Osteocyte (in vitro differentiated cells): ENCODE results near the gene DUSP2. TPM values are rescaled to one million over a fixed set of nuclear protein-coding genes. Genes with fewer than 3 reads are reported as not detected.

ENCODE experiments used
- DNase-seq: peaks from one replicate; pipeline ENCODE4 v3.0.0; 2021; ENCODE audit warnings: mixed read lengths; ENCODE audit not compliant: unreplicated experiment; ENCODE audit errors: extremely low spot score
- H3K27ac Mint-ChIP-seq: one replicate; pipeline ENCODE4 v1.8.0; 2021; ENCODE audit warnings: mild to moderate bottlenecking, mixed read lengths; ENCODE audit not compliant: unreplicated experiment
- H3K27me3 Mint-ChIP-seq: one replicate; pipeline ENCODE4 v1.8.0; 2021; ENCODE audit warnings: mixed read lengths; ENCODE audit not compliant: unreplicated experiment
- H3K36me3 Mint-ChIP-seq: one replicate; pipeline ENCODE4 v1.8.0; 2021; ENCODE audit warnings: mixed read lengths; ENCODE audit not compliant: unreplicated experiment
- H3K4me1 Mint-ChIP-seq: one replicate; pipeline ENCODE4 v1.8.0; 2021; ENCODE audit warnings: mixed read lengths; ENCODE audit not compliant: unreplicated experiment
- H3K4me3 Mint-ChIP-seq: one replicate; pipeline ENCODE4 v1.8.0; 2021; ENCODE audit warnings: mild to moderate bottlenecking, moderate library complexity, mixed read lengths; ENCODE audit not compliant: unreplicated experiment
- H3K9me3 Mint-ChIP-seq: one replicate; pipeline ENCODE4 v1.8.0; 2021; ENCODE audit warnings: mixed read lengths; ENCODE audit not compliant: unreplicated experiment
- total RNA-seq: library from RNA; stranded (reverse); gene quantifications from 2 replicates; pipeline ENCODE4 v1.2.1, GENCODE V29; 2021
- TF ChIP-seq, protein P1 (sequence below): fragments of 200-600 bp; sonication (generic); IDR thresholded peaks from 2 replicates; pipeline ENCODE4 v1.5.0; 2021; ENCODE audit warnings: antibody characterized with exemption, mild to moderate bottlenecking, moderate library complexity

DUSP2 gene
- total RNA-seq, 1 donor from 2014 or later: 0.78 TPM

DNA sequence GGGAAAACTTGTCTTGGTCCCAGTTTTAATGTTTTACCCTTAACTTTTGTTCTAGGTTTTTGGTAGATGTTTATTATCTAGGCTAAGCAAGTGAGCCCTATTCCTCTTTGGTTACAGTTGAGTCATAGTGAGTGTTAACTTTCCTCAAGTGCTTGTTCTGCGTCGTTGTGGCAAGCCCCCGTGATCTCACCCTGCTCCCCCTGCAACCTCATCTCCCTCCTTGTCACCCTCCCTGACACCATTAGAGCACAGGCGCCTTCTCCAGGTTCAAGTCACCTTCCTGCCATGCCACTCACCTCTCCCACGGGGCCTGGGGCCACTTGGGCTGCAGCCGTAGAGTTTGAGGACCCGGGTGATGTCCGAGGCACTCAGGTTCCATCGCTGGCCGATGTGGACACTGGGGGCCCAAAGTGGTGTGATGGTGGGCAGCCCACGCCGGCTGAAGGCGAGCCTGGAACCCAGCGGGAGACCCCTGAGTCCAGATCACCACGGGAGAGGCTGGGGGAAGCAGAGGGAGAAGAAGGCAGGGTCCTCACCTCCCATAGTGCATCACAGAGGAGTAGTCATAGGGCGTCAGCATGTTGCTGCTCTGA is 15.6 kb downstream of the DUSP2 start:
- Mint-ChIP-seq H3K9me3 (no peaks in the 10 kb centered on the region), H3K27ac (no peak overlapping the region), H3K27me3 (peaks cover 66% of the 10 kb centered on the region), H3K36me3 (no peaks in the 10 kb centered on the region), H3K4me3 (no peak overlapping the region), H3K4me1 (no peaks in the 10 kb centered on the region)
- TF ChIP-seq, protein P1, sequence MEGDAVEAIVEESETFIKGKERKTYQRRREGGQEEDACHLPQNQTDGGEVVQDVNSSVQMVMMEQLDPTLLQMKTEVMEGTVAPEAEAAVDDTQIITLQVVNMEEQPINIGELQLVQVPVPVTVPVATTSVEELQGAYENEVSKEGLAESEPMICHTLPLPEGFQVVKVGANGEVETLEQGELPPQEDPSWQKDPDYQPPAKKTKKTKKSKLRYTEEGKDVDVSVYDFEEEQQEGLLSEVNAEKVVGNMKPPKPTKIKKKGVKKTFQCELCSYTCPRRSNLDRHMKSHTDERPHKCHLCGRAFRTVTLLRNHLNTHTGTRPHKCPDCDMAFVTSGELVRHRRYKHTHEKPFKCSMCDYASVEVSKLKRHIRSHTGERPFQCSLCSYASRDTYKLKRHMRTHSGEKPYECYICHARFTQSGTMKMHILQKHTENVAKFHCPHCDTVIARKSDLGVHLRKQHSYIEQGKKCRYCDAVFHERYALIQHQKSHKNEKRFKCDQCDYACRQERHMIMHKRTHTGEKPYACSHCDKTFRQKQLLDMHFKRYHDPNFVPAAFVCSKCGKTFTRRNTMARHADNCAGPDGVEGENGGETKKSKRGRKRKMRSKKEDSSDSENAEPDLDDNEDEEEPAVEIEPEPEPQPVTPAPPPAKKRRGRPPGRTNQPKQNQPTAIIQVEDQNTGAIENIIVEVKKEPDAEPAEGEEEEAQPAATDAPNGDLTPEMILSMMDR: no peak
- no peak for DNase-seq

DNA sequence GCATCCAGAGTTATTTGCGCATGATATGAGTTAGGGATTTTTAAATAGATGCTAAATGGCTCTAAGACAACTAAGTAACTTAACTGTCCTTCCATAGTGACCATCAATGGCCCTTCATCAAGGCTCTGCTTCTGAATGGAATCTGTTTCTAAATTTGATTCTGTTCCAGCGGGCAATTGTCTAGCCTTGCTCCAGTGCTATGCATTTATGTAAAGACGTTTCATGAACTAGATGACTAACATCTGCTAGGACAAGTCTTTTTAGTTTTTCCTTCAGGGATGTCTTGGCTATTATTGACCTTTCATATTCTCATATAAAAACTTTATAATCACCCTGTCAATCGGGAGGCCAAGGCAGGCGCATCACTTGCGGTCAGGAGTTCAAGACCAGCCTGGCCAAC is 16.8 kb downstream of the DUSP2 start:
- Mint-ChIP-seq H3K36me3 (no peaks in the 10 kb centered on the region), H3K4me1 (no peaks in the 10 kb centered on the region), H3K27me3 (peaks cover 67% of the 10 kb centered on the region), H3K27ac (no peak overlapping the region), H3K9me3 (no peaks in the 10 kb centered on the region), H3K4me3 (no peak overlapping the region)
- TF ChIP-seq, protein P1: no peak
- DNase-seq: no peak

DNA sequence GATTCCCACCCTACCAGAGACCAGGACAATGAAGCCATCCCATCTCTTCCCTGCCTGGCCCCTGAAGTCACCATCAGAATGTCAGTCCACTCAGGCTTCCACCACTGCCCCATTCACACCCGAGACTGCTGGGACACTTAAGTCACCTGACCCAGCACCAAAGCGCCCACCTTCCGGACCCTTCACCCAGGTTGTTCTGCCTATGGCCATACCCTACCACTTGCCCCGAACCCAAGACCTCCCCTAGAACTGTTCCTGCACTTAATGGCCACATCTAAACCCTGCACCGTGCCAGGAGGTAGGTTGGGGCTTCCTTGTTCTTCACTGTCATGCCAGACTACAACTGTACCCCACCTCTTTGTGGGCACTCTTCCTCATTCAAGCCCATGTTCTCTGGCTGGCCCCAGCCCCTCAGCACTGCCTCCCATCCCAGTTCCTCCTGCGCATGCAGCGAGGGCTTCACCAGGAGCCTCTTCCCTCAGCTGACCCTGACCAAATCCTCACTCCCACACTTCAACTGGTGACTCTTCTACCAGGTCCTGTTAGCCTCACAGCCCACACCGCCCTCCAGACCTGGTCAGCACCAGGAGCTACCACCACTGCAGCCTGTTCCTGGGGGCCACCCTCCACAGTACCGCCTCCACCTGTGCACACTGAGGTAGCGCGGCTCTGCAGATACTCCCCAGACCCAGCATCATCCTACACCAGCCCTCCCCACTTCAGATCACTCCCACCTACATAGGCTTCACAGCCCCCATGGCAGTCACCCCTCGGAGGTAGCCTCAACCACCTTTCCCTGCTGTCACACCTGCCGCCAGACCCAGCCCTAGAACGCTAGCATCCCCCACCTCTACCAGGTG is 20.6 kb downstream of the DUSP2 start:
- TF ChIP-seq, protein P1: no peak
- Mint-ChIP-seq H3K4me1 (no peaks in the 10 kb centered on the region), H3K9me3 (no peaks in the 10 kb centered on the region), H3K27ac (no peak overlapping the region), H3K36me3 (no peaks in the 10 kb centered on the region), H3K27me3 (peaks cover 60% of the 10 kb centered on the region), H3K4me3 (no peak overlapping the region)
- DNase-seq: no peak

DNA sequence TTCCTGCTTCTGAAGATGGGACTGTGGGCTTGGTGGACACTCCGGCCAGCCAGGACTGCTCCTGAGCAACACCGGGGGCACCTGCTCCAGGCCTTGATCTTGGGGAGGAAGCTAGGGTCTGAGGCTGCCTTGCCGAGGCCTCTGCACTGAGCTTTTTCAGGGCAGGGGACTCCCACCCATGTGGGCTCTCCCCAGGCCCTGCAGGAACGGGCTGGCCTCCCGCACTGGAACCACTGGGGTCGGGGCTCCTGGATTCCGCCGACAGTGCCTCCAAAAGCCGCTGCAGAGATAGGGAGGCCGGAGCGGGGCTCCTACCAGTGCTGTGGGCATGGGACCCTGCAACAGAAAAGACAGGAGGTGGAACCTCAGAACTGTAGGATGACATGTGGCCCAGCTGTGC is 21.3 kb downstream of the DUSP2 start:
- Mint-ChIP-seq H3K27me3 (peaks cover 62% of the 10 kb centered on the region), H3K27ac (no peak overlapping the region), H3K4me1 (no peaks in the 10 kb centered on the region), H3K4me3 (no peak overlapping the region), H3K9me3 (no peaks in the 10 kb centered on the region), H3K36me3 (no peaks in the 10 kb centered on the region)
- TF ChIP-seq, protein P1: no peak
- DNase-seq: no peak

DNA sequence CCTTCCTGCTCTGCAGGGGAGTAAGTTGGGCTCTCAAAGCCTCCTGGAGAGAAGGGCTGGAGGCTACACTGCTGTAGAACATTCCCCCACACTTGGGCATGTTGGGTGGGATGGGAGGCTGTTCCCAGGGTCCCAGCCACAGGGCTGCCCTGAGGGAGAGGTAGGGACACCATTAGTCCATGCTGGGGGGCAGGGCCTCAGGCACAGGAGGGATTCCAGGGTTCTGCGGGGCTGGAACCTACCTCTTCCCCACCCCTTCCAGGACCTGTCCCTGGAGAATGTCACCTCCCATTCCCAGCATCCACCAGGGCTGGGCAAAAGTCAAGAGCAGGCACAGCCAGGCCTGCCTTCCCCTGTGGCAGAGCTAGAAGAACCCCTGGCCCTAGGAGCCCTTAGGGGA is 21.9 kb downstream of the DUSP2 start:
- Mint-ChIP-seq H3K27me3 (peaks cover 61% of the 10 kb centered on the region), H3K4me1 (no peaks in the 10 kb centered on the region), H3K4me3 (no peak overlapping the region), H3K36me3 (no peaks in the 10 kb centered on the region), H3K27ac (no peak overlapping the region), H3K9me3 (no peaks in the 10 kb centered on the region)
- TF ChIP-seq, protein P1: no peak
- no peak for DNase-seq
